Limb (tissue), 2 donors: ENCODE measurements around the gene YDJC.
"Not testable (repeated sequence)": the region's sequence is repeated elsewhere in the genome, so short reads cannot be mapped to it uniquely, and the experiment has no call there.

Experiments used
- DNase-seq, 2 donors: peaks; one replicate each; pipeline ENCODE4 v3.0.0-alpha.2; 2016; ENCODE audit errors: extremely low spot score in 2 of 2

YDJC gene

GRCh38 chr22:21629255-21630149, at the start of gene YDJC:
Gene YDJC, minus strand, starts transcription at chr22:21630022. Its CDS starts 8 bp downstream, at chr22:21630014.
- DNase-seq = peak; percentile 90 to 97

GRCh38 chr22:21679383-21679782, 49.6 kb upstream of the YDJC start:
- no peak for DNase-seq

GRCh38 chr22:21678842-21679241, 49.0 kb upstream of the YDJC start:
- DNase-seq = not testable (repeated sequence)

- no peak for DNase-seq
Measured at GRCh38 chr22:21677606-21678443, 48.0 kb upstream of the YDJC start.

GRCh38 chr22:21674638-21675245, 44.9 kb upstream of the YDJC start:
- DNase-seq = no peak

- DNase-seq = no peak
Measured at GRCh38 chr22:21673534-21674321, 43.9 kb upstream of the YDJC start.

GRCh38 chr22:21672107-21672629, 42.3 kb upstream of the YDJC start:
- DNase-seq = no peak

GRCh38 chr22:21669026-21669425, 39.2 kb upstream of the YDJC start:
- no peak for DNase-seq

GRCh38 chr22:21666786-21667185, 37.0 kb upstream of the YDJC start:
- DNase-seq = no peak

- DNase-seq = no peak
Measured at GRCh38 chr22:21665047-21665851, 35.4 kb upstream of the YDJC start.

- no peak for DNase-seq
Measured at GRCh38 chr22:21663738-21664137, 33.9 kb upstream of the YDJC start.

GRCh38 chr22:21661991-21662390, 32.2 kb upstream of the YDJC start:
- DNase-seq = no peak

- no peak for DNase-seq
Measured at GRCh38 chr22:21660904-21661303, 31.1 kb upstream of the YDJC start.

- DNase-seq = no peak
Measured at GRCh38 chr22:21659864-21660525, 30.2 kb upstream of the YDJC start.

GRCh38 chr22:21657360-21658032, 27.7 kb upstream of the YDJC start:
- peak; percentile 50 to 81 for DNase-seq

GRCh38 chr22:21657020-21657359, 27.2 kb upstream of the YDJC start:
- DNase-seq = no peak

- no peak for DNase-seq
Measured at GRCh38 chr22:21652547-21653545, 23.0 kb upstream of the YDJC start.
